HepG2 (cell line): Measurements from ENCODE around the gene BMERB1. TPM values are rescaled to one million over a fixed set of nuclear protein-coding genes. Genes with fewer than 3 reads are reported as not detected.

Source experiments
- CREB1 ChIP-seq, 2 experiments: fragments of 450-650 bp in 1 of 2; IDR thresholded peaks; 2 replicates each; pipeline ENCODE4 v1.6.1; 2016 to 2017; ENCODE audit warnings: control low read depth in 1 of 2, mild to moderate bottlenecking in 1 of 2, missing compliant biosample characterization in 1 of 2, missing genetic modification characterization in 1 of 2
- FLYWCH1 ChIP-seq: sonication (generic); formaldehyde crosslinking; IDR thresholded peaks from 2 replicates; pipeline ENCODE4 v1.8.1; 2023; ENCODE audit warnings: mild to moderate bottlenecking, missing genetic modification reagents
- HIVEP1 ChIP-seq: sonication (generic); formaldehyde crosslinking; IDR thresholded peaks from 2 replicates; pipeline ENCODE4 v1.4.0; 2020; ENCODE audit warnings: mild to moderate bottlenecking, missing genetic modification reagents
- KDM3A ChIP-seq: IDR thresholded peaks from 2 replicates; pipeline ENCODE4 v1.6.1; 2018; ENCODE audit warnings: low read depth, missing compliant biosample characterization
- NR2C2 ChIP-seq: sonication (generic); formaldehyde crosslinking; IDR thresholded peaks from 2 replicates; pipeline ENCODE4 v1.4.0; 2020; ENCODE audit warnings: missing genetic modification reagents, mild to moderate bottlenecking, moderate library complexity, borderline replicate concordance
- RARG ChIP-seq: sonication (generic); formaldehyde crosslinking; IDR thresholded peaks from 2 replicates; pipeline ENCODE4 v1.4.0; 2020; ENCODE audit warnings: low read depth, mild to moderate bottlenecking, missing genetic modification reagents
- RXRB ChIP-seq: IDR thresholded peaks from 2 replicates; pipeline ENCODE4 v1.6.1; 2016; ENCODE audit warnings: borderline replicate concordance, missing genetic modification reagents, missing compliant biosample characterization
- SRY ChIP-seq: sonication (generic); formaldehyde crosslinking; IDR thresholded peaks from 2 replicates; pipeline ENCODE4 v1.8.0; 2022; ENCODE audit warnings: mild to moderate bottlenecking, missing genetic modification reagents
- TAF1 ChIP-seq: sonication (generic); formaldehyde crosslinking; IDR thresholded peaks from 2 replicates; pipeline ENCODE4 v1.4.0; 2020; ENCODE audit warnings: missing genetic modification reagents
- TCF7 ChIP-seq: sonication (generic); IDR thresholded peaks from 2 replicates; pipeline ENCODE4 v1.6.1; 2016; ENCODE audit warnings: antibody characterized with exemption, low read depth
- ZBTB40 ChIP-seq, 2 experiments: fragments of 450-650 bp in 1 of 2; sonication (generic) in 1 of 2; formaldehyde crosslinking in 1 of 2; IDR thresholded peaks; 2 replicates each; pipeline versions ENCODE4 v1.6.1 to v1.8.0; 2016 to 2022; ENCODE audit warnings: antibody characterized with exemption in 1 of 2, mild to moderate bottlenecking in 1 of 2, missing genetic modification reagents in 1 of 2
- ZNF20 ChIP-seq: sonication (generic); formaldehyde crosslinking; IDR thresholded peaks from 2 replicates; pipeline ENCODE4 v1.4.0; 2020; ENCODE audit warnings: mild to moderate bottlenecking, moderate library complexity, missing genetic modification reagents
- ZNF563 ChIP-seq: sonication (generic); formaldehyde crosslinking; IDR thresholded peaks from 2 replicates; pipeline ENCODE4 v1.8.0; 2022; ENCODE audit warnings: mild to moderate bottlenecking, moderate library complexity, missing genetic modification reagents
- ZNF598 ChIP-seq: sonication (generic); formaldehyde crosslinking; IDR thresholded peaks from 2 replicates; pipeline ENCODE4 v1.5.1; 2020; ENCODE audit warnings: mild to moderate bottlenecking, missing genetic modification reagents, borderline replicate concordance
- ZNF788 ChIP-seq: sonication (generic); formaldehyde crosslinking; IDR thresholded peaks from 2 replicates; pipeline ENCODE4 v1.5.0; 2020; ENCODE audit warnings: mild to moderate bottlenecking, missing genetic modification reagents, borderline replicate concordance
- polyA plus RNA-seq, 8 experiments: library from polyadenylated mRNA; depleted of rRNA in 3 of 8; stranded (reverse) in 7 of 8; unstranded in 1 of 8; fragments of >200 nt; fragmentation: Illumina TruSeq in 4 of 8; extraction: Trizol in 4 of 8; gene quantifications; 2 replicates each; pipeline versions ENCODE4 v1.2.1 to v1.2.3, GENCODE V29; 2011 to 2016; ENCODE audit warnings: low read depth in 4 of 8, missing spikeins in 1 of 8, mixed read lengths in 1 of 8; ENCODE audit not compliant: insufficient read depth in 1 of 8
- total RNA-seq, 5 experiments: library from RNA; depleted of rRNA; stranded (reverse); fragments of >200 nt; fragmentation: Illumina TruSeq; extraction: Trizol; gene quantifications; 2 replicates each; pipeline ENCODE4 v1.2.3, GENCODE V29; 2016; ENCODE audit warnings: low read depth in 1 of 5
- TF ChIP-seq, protein P1 (sequence below): sonication (generic); formaldehyde crosslinking; IDR thresholded peaks from 2 replicates; pipeline ENCODE4 v1.5.1; 2020; ENCODE audit warnings: mild to moderate bottlenecking, moderate library complexity, missing genetic modification reagents

BMERB1 gene
- total and polyA plus RNA-seq, 2 of the 13 experiments (the other 11 are each of a cell fraction or from before 2014, with no cell fraction given) = 1.4 TPM

GRCh38 chr16:15607700-15608396, 173.5 kb downstream of the BMERB1 start (continued):
- TF ChIP-seq ZNF20 (CRISPR knock-in tag) (no peak), NR2C2 (CRISPR knock-in tag) (peak; percentile 58), TCF7 (no peak), ZNF563 (CRISPR knock-in tag) (no peak), FLYWCH1 (CRISPR knock-in tag) (no peak), ZBTB40 (IDR thresholded peaks at IDR 0.05) (no peak), ZBTB40 (CRISPR knock-in tag; IDR thresholded peaks at IDR 0.05) (peak; percentile 63), RXRB (peak; percentile 67; the same call in 1 of the 2 replicates), SRY (CRISPR knock-in tag) (peak; percentile 18; the same call in 1 of the 2 replicates), HIVEP1 (CRISPR knock-in tag) (peak; percentile 33; the same call in 1 of the 2 replicates), TAF1 (0 out of 2 replicates have a peak, but pooled peaks have one; percentile 10), ZNF598 (CRISPR knock-in tag) (peak; percentile 41; the same call in 1 of the 2 replicates), CREB1 (IDR thresholded peaks at IDR 0.05) (peak; percentile 78), CREB1 (CRISPR knock-in tag; IDR thresholded peaks at IDR 0.05) (no peak), ZNF788 (CRISPR knock-in tag) (peak; percentile 76), RARG (CRISPR knock-in tag) (0 out of 2 replicates have a peak, but pooled peaks have one; percentile 75), KDM3A (no peak)
- TF ChIP-seq, protein P1, sequence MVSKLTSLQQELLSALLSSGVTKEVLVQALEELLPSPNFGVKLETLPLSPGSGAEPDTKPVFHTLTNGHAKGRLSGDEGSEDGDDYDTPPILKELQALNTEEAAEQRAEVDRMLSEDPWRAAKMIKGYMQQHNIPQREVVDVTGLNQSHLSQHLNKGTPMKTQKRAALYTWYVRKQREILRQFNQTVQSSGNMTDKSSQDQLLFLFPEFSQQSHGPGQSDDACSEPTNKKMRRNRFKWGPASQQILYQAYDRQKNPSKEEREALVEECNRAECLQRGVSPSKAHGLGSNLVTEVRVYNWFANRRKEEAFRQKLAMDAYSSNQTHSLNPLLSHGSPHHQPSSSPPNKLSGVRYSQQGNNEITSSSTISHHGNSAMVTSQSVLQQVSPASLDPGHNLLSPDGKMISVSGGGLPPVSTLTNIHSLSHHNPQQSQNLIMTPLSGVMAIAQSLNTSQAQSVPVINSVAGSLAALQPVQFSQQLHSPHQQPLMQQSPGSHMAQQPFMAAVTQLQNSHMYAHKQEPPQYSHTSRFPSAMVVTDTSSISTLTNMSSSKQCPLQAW = peak; percentile 63
